HepG2 (cell line): ENCODE data around the gene MRPL10. TPM values are rescaled to one million over a fixed set of nuclear protein-coding genes. Genes with fewer than 3 reads are reported as not detected.

ENCODE experiments used
- AGO2 ChIP-seq: fragments of 200-400 bp; formaldehyde crosslinking; optimal IDR thresholded peaks from 2 replicates; pipeline ENCODE3; 2017; ENCODE audit warnings: mild to moderate bottlenecking, low read depth, low read length, moderate library complexity
- AKAP8 ChIP-seq: sonication (generic); formaldehyde crosslinking; IDR thresholded peaks from 2 replicates; pipeline ENCODE4 v1.5.1; 2020; ENCODE audit warnings: mild to moderate bottlenecking, missing genetic modification reagents
- ATF3 ChIP-seq: sonication (generic); formaldehyde crosslinking; IDR thresholded peaks from 2 replicates; pipeline ENCODE4 v1.4.0; 2020; ENCODE audit warnings: missing genetic modification reagents
- BRD4 ChIP-seq: sonication (generic); formaldehyde crosslinking; IDR thresholded peaks from 2 replicates; pipeline ENCODE4 v1.4.0; 2020; ENCODE audit warnings: missing genetic modification reagents
- ELF4 ChIP-seq: sonication (generic); formaldehyde crosslinking; IDR thresholded peaks from 2 replicates; pipeline ENCODE4 v1.5.0; 2020; ENCODE audit warnings: missing genetic modification reagents, mild to moderate bottlenecking, moderate library complexity, borderline replicate concordance
- EP300 ChIP-seq, 3 experiments: sonication (generic) in 1 of 3; formaldehyde crosslinking in 1 of 3; IDR thresholded peaks; 2 replicates each; pipeline versions ENCODE4 v1.5.1 to v1.6.1; 2011 to 2020; ENCODE audit warnings: low read depth in 2 of 3, low read length in 2 of 3, borderline replicate concordance in 1 of 3, improper control_type of control experiment in 1 of 3, mild to moderate bottlenecking in 1 of 3, missing genetic modification reagents in 1 of 3, moderate library complexity in 1 of 3
- FLYWCH1 ChIP-seq: sonication (generic); formaldehyde crosslinking; IDR thresholded peaks from 2 replicates; pipeline ENCODE4 v1.8.1; 2023; ENCODE audit warnings: mild to moderate bottlenecking, missing genetic modification reagents
- HDAC1 ChIP-seq: sonication (generic); formaldehyde crosslinking; IDR thresholded peaks from 2 replicates; pipeline ENCODE4 v1.5.1; 2020; ENCODE audit warnings: mild to moderate bottlenecking, missing genetic modification reagents
- JUND ChIP-seq: sonication (generic); formaldehyde crosslinking; IDR thresholded peaks from 2 replicates; pipeline ENCODE4 v1.8.0; 2022; ENCODE audit warnings: mild to moderate bottlenecking, missing genetic modification reagents
- KDM1A ChIP-seq: IDR thresholded peaks from 2 replicates; pipeline ENCODE4 v1.6.1; 2016; ENCODE audit warnings: missing compliant biosample characterization
- MYNN ChIP-seq: sonication (generic); formaldehyde crosslinking; IDR thresholded peaks from 2 replicates; pipeline ENCODE4 v1.4.0; 2020; ENCODE audit warnings: mild to moderate bottlenecking, low read depth, missing genetic modification reagents
- NFAT5 ChIP-seq: sonication (generic); formaldehyde crosslinking; IDR thresholded peaks from 2 replicates; pipeline ENCODE4 v1.4.0; 2020; ENCODE audit warnings: missing genetic modification reagents
- NFRKB ChIP-seq: fragments of 450-650 bp; IDR thresholded peaks from 2 replicates; pipeline ENCODE4 v1.6.1; 2017
- NRL ChIP-seq: sonication (generic); formaldehyde crosslinking; IDR thresholded peaks from 2 replicates; pipeline ENCODE4 v1.5.0; 2020; ENCODE audit warnings: missing genetic modification reagents, mild to moderate bottlenecking, moderate library complexity, borderline replicate concordance
- RARA ChIP-seq: IDR thresholded peaks from 2 replicates; pipeline ENCODE4 v1.6.1; 2016; ENCODE audit warnings: missing genetic modification reagents, missing compliant biosample characterization
- TCF7 ChIP-seq: sonication (generic); IDR thresholded peaks from 2 replicates; pipeline ENCODE4 v1.6.1; 2016; ENCODE audit warnings: antibody characterized with exemption, low read depth
- ZFYVE20 ChIP-seq: sonication (generic); formaldehyde crosslinking; IDR thresholded peaks from 2 replicates; pipeline ENCODE4 v1.8.0; 2023; ENCODE audit warnings: low read depth, mild to moderate bottlenecking, moderate library complexity, missing genetic modification reagents, borderline replicate concordance
- ZNF143 ChIP-seq: sonication (generic); formaldehyde crosslinking; IDR thresholded peaks from 2 replicates; pipeline ENCODE4 v1.4.0; 2020; ENCODE audit warnings: missing genetic modification reagents
- ZNF205 ChIP-seq: IDR thresholded peaks from 2 replicates; pipeline ENCODE4 v1.6.1; 2018; ENCODE audit warnings: missing biosample characterization, missing genetic modification reagents
- ZNF251 ChIP-seq: sonication (generic); formaldehyde crosslinking; IDR thresholded peaks from 2 replicates; pipeline ENCODE4 v1.9.0; 2021; ENCODE audit warnings: mild to moderate bottlenecking, missing genetic modification reagents
- ZNF33B ChIP-seq: sonication (generic); formaldehyde crosslinking; IDR thresholded peaks from 2 replicates; pipeline ENCODE4 v1.5.1; 2020; ENCODE audit warnings: mild to moderate bottlenecking, missing genetic modification reagents
- ZNF550 ChIP-seq: sonication (generic); formaldehyde crosslinking; IDR thresholded peaks from 2 replicates; pipeline ENCODE4 v1.4.0; 2020; ENCODE audit warnings: mild to moderate bottlenecking, missing genetic modification reagents, borderline replicate concordance
- ZNF629 ChIP-seq: sonication (generic); formaldehyde crosslinking; conservative IDR thresholded peaks from 2 replicates; pipeline ENCODE4 v1.5.0; 2020; ENCODE audit warnings: missing genetic modification reagents
- polyA plus RNA-seq, 8 experiments: library from polyadenylated mRNA; depleted of rRNA in 3 of 8; stranded (reverse) in 7 of 8; unstranded in 1 of 8; fragments of >200 nt; fragmentation: Illumina TruSeq in 4 of 8; extraction: Trizol in 4 of 8; gene quantifications; 2 replicates each; pipeline versions ENCODE4 v1.2.1 to v1.2.3, GENCODE V29; 2011 to 2016; ENCODE audit warnings: low read depth in 4 of 8, missing spikeins in 1 of 8, mixed read lengths in 1 of 8; ENCODE audit not compliant: insufficient read depth in 1 of 8
- total RNA-seq, 5 experiments: library from RNA; depleted of rRNA; stranded (reverse); fragments of >200 nt; fragmentation: Illumina TruSeq; extraction: Trizol; gene quantifications; 2 replicates each; pipeline ENCODE4 v1.2.3, GENCODE V29; 2016; ENCODE audit warnings: low read depth in 1 of 5
- TF ChIP-seq, protein P1 (sequence below): IDR thresholded peaks from 2 replicates; pipeline ENCODE4 v1.6.1; 2018; ENCODE audit warnings: missing genetic modification reagents, mild to moderate bottlenecking, missing compliant biosample characterization

Gene MRPL10
- total and polyA plus RNA-seq, 2 of the 13 experiments (the other 11 are each of a cell fraction or from before 2014, with no cell fraction given) = 56.7 to 149 TPM

- TF ChIP-seq ELF4 (CRISPR knock-in tag) (peak; percentile 67; the same call in 1 of the 2 replicates), AGO2 (peak; percentile 68), ZNF33B (peak; percentile 80), FLYWCH1 (no peak), ZFYVE20 (CRISPR knock-in tag) (no peak), NRL (CRISPR knock-in tag) (peak; percentile 46; the same call in 1 of the 2 replicates), AKAP8 (CRISPR knock-in tag) (no peak), MYNN (CRISPR knock-in tag) (no peak), JUND (CRISPR knock-in tag) (no peak), ZNF251 (CRISPR knock-in tag) (no peak), NFRKB (no peak), ZNF143 (CRISPR knock-in tag) (peak; percentile 57), ATF3 (CRISPR knock-in tag) (0 out of 2 replicates have a peak, but pooled peaks have one; percentile 38), NFAT5 (CRISPR knock-in tag) (0 out of 2 replicates have a peak, but pooled peaks have one; percentile 13), BRD4 (peak; percentile 41; the same call in 1 of the 2 replicates), RARA (peak; percentile 54; the same call in 1 of the 2 replicates), ZNF205 (CRISPR knock-in tag) (peak; percentile 66), ZNF629 (peak; percentile 89), ZNF550 (CRISPR knock-in tag) (peak; percentile 16; the same call in 1 of the 2 replicates), KDM1A (CRISPR knock-in tag) (0 out of 2 replicates have a peak, but pooled peaks have one; percentile 19), TCF7 (no peak), EP300 (IDR thresholded peaks at IDR 0.05; ENCODE audit: low read depth in 2 of 2, low read length in 2 of 2) (0 out of 4 replicates have a peak, but pooled peaks of 1 of the 2 experiments have one; percentile 15), EP300 (CRISPR knock-in tag; IDR thresholded peaks at IDR 0.05; ENCODE audit: borderline replicate concordance) (no peak), HDAC1 (CRISPR knock-in tag) (peak; percentile 87)
- TF ChIP-seq, protein P1, sequence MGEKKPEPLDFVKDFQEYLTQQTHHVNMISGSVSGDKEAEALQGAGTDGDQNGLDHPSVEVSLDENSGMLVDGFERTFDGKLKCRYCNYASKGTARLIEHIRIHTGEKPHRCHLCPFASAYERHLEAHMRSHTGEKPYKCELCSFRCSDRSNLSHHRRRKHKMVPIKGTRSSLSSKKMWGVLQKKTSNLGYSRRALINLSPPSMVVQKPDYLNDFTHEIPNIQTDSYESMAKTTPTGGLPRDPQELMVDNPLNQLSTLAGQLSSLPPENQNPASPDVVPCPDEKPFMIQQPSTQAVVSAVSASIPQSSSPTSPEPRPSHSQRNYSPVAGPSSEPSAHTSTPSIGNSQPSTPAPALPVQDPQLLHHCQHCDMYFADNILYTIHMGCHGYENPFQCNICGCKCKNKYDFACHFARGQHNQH (CRISPR knock-in tag) = peak; percentile 83
Observed at GRCh38 chr17:47840742-47841487, 9.6 kb upstream of the MRPL10 start, which contains the start of gene SCRN2 (continued).
